Right ventricle myocardium inferior (tissue), 1 donor: ENCODE measurements around the gene RALGAPB. TPM values are rescaled to one million over a fixed set of nuclear protein-coding genes. Genes with fewer than 3 reads are reported as not detected.

Source experiments
- ATAC-seq: fragments of 200-7000 bp; cut with Tn5 transposase; one replicate; pipeline ENCODE4 v1.9.1; 2020; ENCODE audit warnings: mild to moderate bottlenecking, moderate library complexity
- DNase-seq: peaks from one replicate; pipeline ENCODE4 v3.0.0; 2021; ENCODE audit errors: missing footprints
- intact Hi-C: fragments of 100-400 bp; cut with DNase I; formaldehyde crosslinking; loops from one replicate; pipeline ENCODE4 v1.11.0; 2022
- total RNA-seq: library from RNA; stranded (reverse); fragmentation: NEBNext Ultra II Directional; extraction: Animal tissue kit (Norgen Biotek cat#: 25700); gene quantifications from one replicate; pipeline ENCODE4 v1.2.1, GENCODE V29; 2021
- donor health status: DM: no; HTN: yes; CAD: no; lungs with severe emphysema.

RALGAPB gene
- total RNA-seq, 1 donor from 2014 or later: 21.9 TPM

- ATAC-seq (no peak), DNase-seq (no peak)
- intact Hi-C loops: no loop called here
Observed at GRCh38 chr20:38528167-38528566, 55.5 kb downstream of the RALGAPB start.

GRCh38 chr20:38531021-38531420 is 58.4 kb downstream of the RALGAPB start:
- ATAC-seq (no peak), DNase-seq (no peak)
- intact Hi-C loops: no loop called here

GRCh38 chr20:38534756-38535155 is 62.1 kb downstream of the RALGAPB start:
- ATAC-seq (no peak), DNase-seq (no peak)
- intact Hi-C loops: no loop called here

GRCh38 chr20:38536310-38536709 is 63.7 kb downstream of the RALGAPB start:
- no peak for DNase-seq
- intact Hi-C loops: no loop called here
- no peak for ATAC-seq

- intact Hi-C loops: no loop called here
- ATAC-seq: no peak
Observed at GRCh38 chr20:38537176-38537575, 64.5 kb downstream of the RALGAPB start.

GRCh38 chr20:38538789-38539188 is 66.1 kb downstream of the RALGAPB start:
- intact Hi-C loops: no loop called here
- no peak for DNase-seq
- ATAC-seq: no peak

More at GRCh38 chr20:38537176-38537575, 64.5 kb downstream of the RALGAPB start:
- DNase-seq: no peak

GRCh38 chr20:38543014-38543906 is 70.6 kb downstream of the RALGAPB start:
- intact Hi-C loops: no loop called here
- DNase-seq (no peak), ATAC-seq (peak; percentile 63)

GRCh38 chr20:38545771-38546170 is 73.1 kb downstream of the RALGAPB start:
- ATAC-seq (no peak), DNase-seq (no peak)

GRCh38 chr20:38547288-38548085 is 74.8 kb downstream of the RALGAPB start:
- DNase-seq (no peak), ATAC-seq (no peak)
- intact Hi-C loops: no loop called here

More at GRCh38 chr20:38545771-38546170, 73.1 kb downstream of the RALGAPB start:
- intact Hi-C loops: no loop called here

GRCh38 chr20:38548356-38549083 is 75.9 kb downstream of the RALGAPB start:
- no peak for ATAC-seq
- DNase-seq: no peak
- intact Hi-C loops: no loop called here

- intact Hi-C loops: no loop called here
- ATAC-seq (no peak), DNase-seq (no peak)
Observed at GRCh38 chr20:38550274-38550673, 77.6 kb downstream of the RALGAPB start.

GRCh38 chr20:38551056-38551626 is 78.5 kb downstream of the RALGAPB start:
- ATAC-seq (no peak), DNase-seq (no peak)
- intact Hi-C loops: no loop called here

- ATAC-seq: no peak
- DNase-seq: no peak
- intact Hi-C loops: no loop called here
Observed at GRCh38 chr20:38554986-38555385, 82.3 kb downstream of the RALGAPB start.

- intact Hi-C loops: no loop called here
Observed at GRCh38 chr20:38555395-38555794, 82.8 kb downstream of the RALGAPB start.

GRCh38 chr20:38557174-38557573 is 84.5 kb downstream of the RALGAPB start:
- DNase-seq (no peak), ATAC-seq (no peak)
- intact Hi-C loops: no loop called here

More at GRCh38 chr20:38555395-38555794, 82.8 kb downstream of the RALGAPB start:
- DNase-seq (no peak), ATAC-seq (no peak)

GRCh38 chr20:38558596-38559360 is 86.1 kb downstream of the RALGAPB start:
- no peak for ATAC-seq

GRCh38 chr20:38559764-38560163 is 87.1 kb downstream of the RALGAPB start:
- ATAC-seq: no peak
- no peak for DNase-seq
- intact Hi-C loops: no loop called here

More at GRCh38 chr20:38558596-38559360, 86.1 kb downstream of the RALGAPB start:
- intact Hi-C loops: no loop called here
- DNase-seq: no peak

- DNase-seq (no peak), ATAC-seq (no peak)
- intact Hi-C loops: no loop called here
Observed at GRCh38 chr20:38563802-38564431, 91.3 kb downstream of the RALGAPB start.
